Nephron progenitor cell (in vitro differentiated cells): ENCODE measurements around the gene KRT78.

ENCODE experiments used
- DNase-seq: peaks from one replicate; pipeline ENCODE4 v3.0.0; 2021
- H3K27ac Mint-ChIP-seq: 2 replicates; pipeline ENCODE4 v1.8.0; 2021; ENCODE audit warnings: mild to moderate bottlenecking, moderate library complexity, mixed read lengths
- H3K27me3 Mint-ChIP-seq: 2 replicates; pipeline ENCODE4 v1.8.0; 2021; ENCODE audit warnings: mild to moderate bottlenecking, low read depth, mixed read lengths; ENCODE audit not compliant: poor library complexity
- H3K36me3 Mint-ChIP-seq: 2 replicates; pipeline ENCODE4 v1.8.0; 2021; ENCODE audit warnings: low read depth, mixed read lengths
- H3K4me1 Mint-ChIP-seq: 2 replicates; pipeline ENCODE4 v1.8.0; 2021; ENCODE audit warnings: mixed read lengths
- H3K4me3 Mint-ChIP-seq: 2 replicates; pipeline ENCODE4 v1.8.0; 2021; ENCODE audit warnings: mild to moderate bottlenecking, moderate library complexity, mixed read lengths
- H3K9me3 Mint-ChIP-seq: 2 replicates; pipeline ENCODE4 v1.8.0; 2021; ENCODE audit warnings: mild to moderate bottlenecking, moderate library complexity, mixed read lengths
- CTCF ChIP-seq: fragments of 200-600 bp; sonication (generic); IDR thresholded peaks from 2 replicates; pipeline ENCODE4 v1.5.0; 2021; ENCODE audit warnings: antibody characterized with exemption

The KRT78 gene

GRCh38 chr12:52848661-52849255 lies at the start of gene KRT78:
KRT78 (minus strand) TSS chr12:52848994; CDS start chr12:52848930, 64 bp downstream.
- H3K36me3 Mint-ChIP-seq: no peaks in the 10 kb centered on the region
- no peak within 1 kb of the TSS for H3K4me3 Mint-ChIP-seq
- no peak within 1 kb of the TSS for H3K27ac Mint-ChIP-seq
- no peak for DNase-seq
- no peaks in the 10 kb centered on the region for H3K9me3 Mint-ChIP-seq
- no peak for TF ChIP-seq CTCF
- peaks cover 22% of the 10 kb centered on the region for H3K27me3 Mint-ChIP-seq
- H3K4me1 Mint-ChIP-seq: no peaks in the 10 kb centered on the region

GRCh38 chr12:52896190-52897100 lies 47.7 kb upstream of the KRT78 start:
- H3K4me3 Mint-ChIP-seq: no peak overlapping the region

GRCh38 chr12:52895726-52896189 lies 47.0 kb upstream of the KRT78 start:
- Mint-ChIP-seq H3K27me3 (no peaks in the 10 kb centered on the region), H3K9me3 (no peaks in the 10 kb centered on the region), H3K36me3 (peaks cover 16% of the 10 kb centered on the region), H3K4me3 (no peak overlapping the region), H3K4me1 (peaks cover 12% of the 10 kb centered on the region), H3K27ac (peak overlapping the region; percentile 87)
- no peak for DNase-seq
- TF ChIP-seq CTCF: no peak

More at GRCh38 chr12:52896190-52897100, 47.7 kb upstream of the KRT78 start:
- DNase-seq: no peak
- Mint-ChIP-seq H3K9me3 (no peaks in the 10 kb centered on the region), H3K36me3 (peaks cover 22% of the 10 kb centered on the region), H3K27me3 (no peaks in the 10 kb centered on the region), H3K4me1 (peaks cover 18% of the 10 kb centered on the region), H3K27ac (peak overlapping the region; percentile 96)
- TF ChIP-seq CTCF: no peak

GRCh38 chr12:52892974-52893373 lies 44.2 kb upstream of the KRT78 start:
- H3K4me1 Mint-ChIP-seq: peaks cover 9% of the 10 kb centered on the region
- no peaks in the 10 kb centered on the region for H3K27me3 Mint-ChIP-seq
- DNase-seq: no peak
- H3K4me3 Mint-ChIP-seq: no peak overlapping the region
- H3K36me3 Mint-ChIP-seq: no peaks in the 10 kb centered on the region
- H3K9me3 Mint-ChIP-seq: no peaks in the 10 kb centered on the region
- no peak overlapping the region for H3K27ac Mint-ChIP-seq
- no peak for TF ChIP-seq CTCF

- H3K9me3 Mint-ChIP-seq: no peaks in the 10 kb centered on the region
- H3K4me1 Mint-ChIP-seq: peaks cover 9% of the 10 kb centered on the region
- no peak for TF ChIP-seq CTCF
- no peaks in the 10 kb centered on the region for H3K27me3 Mint-ChIP-seq
- H3K27ac Mint-ChIP-seq: no peak overlapping the region
- no peaks in the 10 kb centered on the region for H3K36me3 Mint-ChIP-seq
- H3K4me3 Mint-ChIP-seq: no peak overlapping the region
- DNase-seq: no peak
These were observed 43.5 kb upstream of the KRT78 start for GRCh38 chr12:52892207-52892852.
